ENCODE measurements around the gene FAM117B.

Gene FAM117B

DNA sequence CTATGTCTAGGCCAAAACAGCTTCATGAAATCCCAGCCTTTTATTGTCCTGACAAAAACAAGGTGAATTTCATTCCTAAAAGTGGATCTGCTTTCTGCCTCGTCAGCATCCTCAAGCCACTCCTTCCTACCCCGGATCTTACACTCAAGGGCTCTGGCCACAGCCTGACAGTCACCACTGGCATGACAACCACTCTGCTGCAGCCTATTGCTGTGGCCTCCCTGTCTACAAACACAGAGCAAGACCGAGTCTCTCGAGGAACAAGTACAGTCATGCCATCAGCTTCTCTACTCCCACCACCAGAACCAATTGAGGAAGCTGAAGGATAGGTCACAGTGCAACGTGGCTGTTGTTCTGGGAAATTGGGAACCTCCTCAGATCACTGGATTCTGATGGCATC is 130.7 kb downstream of the FAM117B start:
- Histone ChIP-seq H3K27me3 (ENCODE audit: low read length) (no peaks in the 10 kb centered on the region), H3K27ac (ENCODE audit: low read depth, low read length) (no peak overlapping the region), H2AFZ (ENCODE audit: low read depth, low read length, severe bottlenecking) (no peak overlapping the region), H3K4me3 (ENCODE audit: insufficient read depth, low read length, poor library complexity, severe bottlenecking) (no peak overlapping the region), H4K20me1 (ENCODE audit: low read depth, low read length) (no peaks in the 10 kb centered on the region), H3K9me2 (replicated peaks; ENCODE audit: insufficient read depth, low read length) (no peaks in the 10 kb centered on the region), H3K36me3 (ENCODE audit: low read length) (no peaks in the 10 kb centered on the region), H3K9ac (ENCODE audit: low read length) (no peak overlapping the region), H3K79me2 (ENCODE audit: insufficient read depth, low read length) (no peaks in the 10 kb centered on the region), H3K4me2 (ENCODE audit: low read depth, low read length, poor library complexity, severe bottlenecking) (no peak overlapping the region), H3F3A (ENCODE audit: insufficient read depth) (no peaks in the 10 kb centered on the region), H3K9me3 (ENCODE audit: insufficient read depth, low read length) (no peaks in the 10 kb centered on the region)
- TF ChIP-seq EZH2phosphoT487 (conservative IDR thresholded peaks at IDR 0.05; ENCODE audit: low read length) (no peak), CTCF (IDR thresholded peaks at IDR 0.05; ENCODE audit: insufficient read depth, low read length, poor library complexity, severe bottlenecking) (no peak)

DNA sequence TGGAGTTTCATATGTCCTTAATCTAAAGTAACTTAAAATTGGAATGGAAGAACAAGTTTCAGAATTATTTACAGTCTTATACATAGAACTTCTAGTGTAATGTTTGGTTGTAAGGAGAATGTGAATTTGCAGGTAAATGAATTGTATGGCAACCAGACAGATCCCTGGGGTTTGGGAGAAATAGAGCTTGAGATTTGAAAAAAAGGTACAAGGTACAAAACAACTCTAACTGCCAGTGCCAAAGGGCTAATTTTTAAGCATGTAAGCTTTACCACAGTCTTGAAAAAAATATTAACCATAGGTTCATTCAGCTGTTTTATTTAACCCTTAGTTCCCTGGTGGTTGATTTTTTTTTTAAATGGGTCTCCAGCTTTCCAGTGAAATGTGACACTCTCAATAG is 133.5 kb downstream of the FAM117B start:
- no peaks in the 10 kb centered on the region for H3K36me3 ChIP-seq (ENCODE audit: low read length)
- no peaks in the 10 kb centered on the region for H3K9me3 ChIP-seq (ENCODE audit: insufficient read depth, low read length)
- no peak overlapping the region for H3K4me3 ChIP-seq (ENCODE audit: insufficient read depth, low read length, poor library complexity, severe bottlenecking)
- no peaks in the 10 kb centered on the region for H3K9me2 ChIP-seq (replicated peaks; ENCODE audit: insufficient read depth, low read length)
- H3K9ac ChIP-seq (ENCODE audit: low read length) = no peak overlapping the region
- no peak overlapping the region for H2AFZ ChIP-seq (ENCODE audit: low read depth, low read length, severe bottlenecking)
- TF ChIP-seq CTCF (IDR thresholded peaks at IDR 0.05; ENCODE audit: insufficient read depth, low read length, poor library complexity, severe bottlenecking) (no peak), EZH2phosphoT487 (conservative IDR thresholded peaks at IDR 0.05; ENCODE audit: low read length) (no peak)
- H3K79me2 ChIP-seq (ENCODE audit: insufficient read depth, low read length) = no peaks in the 10 kb centered on the region
- H3K4me2 ChIP-seq (ENCODE audit: low read depth, low read length, poor library complexity, severe bottlenecking) = no peak overlapping the region
- H3F3A ChIP-seq (ENCODE audit: insufficient read depth) = no peaks in the 10 kb centered on the region
- H3K27me3 ChIP-seq (ENCODE audit: low read length) = no peaks in the 10 kb centered on the region
- H4K20me1 ChIP-seq (ENCODE audit: low read depth, low read length) = no peaks in the 10 kb centered on the region
- H3K27ac ChIP-seq (ENCODE audit: low read depth, low read length) = no peak overlapping the region

DNA sequence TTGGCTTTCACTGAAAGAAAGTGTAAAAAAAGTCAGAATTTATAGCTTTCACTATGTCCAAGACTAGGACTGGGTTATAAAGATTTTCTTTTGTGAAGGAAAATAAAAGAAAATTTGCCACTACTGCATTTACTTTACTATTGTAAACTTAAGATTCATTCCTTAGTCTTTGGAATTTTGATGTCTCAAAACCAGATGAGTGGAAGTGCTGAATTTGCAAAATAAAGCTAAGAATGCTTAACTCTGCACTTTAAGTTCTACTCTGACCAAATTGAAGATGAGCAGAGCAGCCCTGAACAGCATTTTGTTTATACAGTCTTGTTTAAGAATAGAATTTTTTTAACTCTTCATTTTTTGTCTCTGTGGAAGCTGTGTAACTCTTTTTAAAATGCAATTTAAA is 134.4 kb downstream of the FAM117B start:
- Histone ChIP-seq H3K9ac (ENCODE audit: low read length) (no peak overlapping the region), H3K79me2 (ENCODE audit: insufficient read depth, low read length) (no peaks in the 10 kb centered on the region), H2AFZ (ENCODE audit: low read depth, low read length, severe bottlenecking) (no peak overlapping the region), H3K27ac (ENCODE audit: low read depth, low read length) (no peak overlapping the region), H3K9me3 (ENCODE audit: insufficient read depth, low read length) (no peaks in the 10 kb centered on the region), H3F3A (ENCODE audit: insufficient read depth) (no peaks in the 10 kb centered on the region), H3K36me3 (ENCODE audit: low read length) (no peaks in the 10 kb centered on the region), H4K20me1 (ENCODE audit: low read depth, low read length) (no peaks in the 10 kb centered on the region), H3K4me2 (ENCODE audit: low read depth, low read length, poor library complexity, severe bottlenecking) (no peak overlapping the region), H3K4me3 (ENCODE audit: insufficient read depth, low read length, poor library complexity, severe bottlenecking) (no peak overlapping the region), H3K9me2 (replicated peaks; ENCODE audit: insufficient read depth, low read length) (no peaks in the 10 kb centered on the region), H3K27me3 (ENCODE audit: low read length) (no peaks in the 10 kb centered on the region)
- TF ChIP-seq CTCF (IDR thresholded peaks at IDR 0.05; ENCODE audit: insufficient read depth, low read length, poor library complexity, severe bottlenecking) (no peak), EZH2phosphoT487 (conservative IDR thresholded peaks at IDR 0.05; ENCODE audit: low read length) (no peak)

DNA sequence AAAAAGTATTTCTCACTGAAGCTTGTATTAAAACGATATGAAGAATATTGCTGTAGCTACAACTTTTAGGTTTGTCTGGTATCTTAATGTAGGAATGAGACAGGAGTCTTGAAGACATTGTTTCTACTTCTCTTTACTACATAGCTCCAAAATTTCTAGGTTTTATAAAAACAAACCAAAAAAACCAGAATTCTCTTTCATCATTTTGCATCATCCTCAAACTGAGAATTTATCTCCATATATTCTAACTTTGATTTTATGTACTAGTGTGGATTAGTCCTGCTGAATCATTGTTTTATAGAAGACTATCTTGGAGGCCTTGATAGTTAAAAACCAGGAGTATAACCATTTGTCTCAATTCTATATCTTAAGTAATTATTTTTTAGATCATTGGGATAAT is 136.6 kb downstream of the FAM117B start:
- no peaks in the 10 kb centered on the region for H4K20me1 ChIP-seq (ENCODE audit: low read depth, low read length)
- H3K79me2 ChIP-seq (ENCODE audit: insufficient read depth, low read length) = no peaks in the 10 kb centered on the region
- no peaks in the 10 kb centered on the region for H3F3A ChIP-seq (ENCODE audit: insufficient read depth)
- no peaks in the 10 kb centered on the region for H3K27me3 ChIP-seq (ENCODE audit: low read length)
- H2AFZ ChIP-seq (ENCODE audit: low read depth, low read length, severe bottlenecking) = no peak overlapping the region
- no peak overlapping the region for H3K4me2 ChIP-seq (ENCODE audit: low read depth, low read length, poor library complexity, severe bottlenecking)
- no peaks in the 10 kb centered on the region for H3K9me3 ChIP-seq (ENCODE audit: insufficient read depth, low read length)
- no peaks in the 10 kb centered on the region for H3K36me3 ChIP-seq (ENCODE audit: low read length)
- no peaks in the 10 kb centered on the region for H3K9me2 ChIP-seq (replicated peaks; ENCODE audit: insufficient read depth, low read length)
- no peak overlapping the region for H3K27ac ChIP-seq (ENCODE audit: low read depth, low read length)
- TF ChIP-seq EZH2phosphoT487 (conservative IDR thresholded peaks at IDR 0.05; ENCODE audit: low read length) (no peak), CTCF (IDR thresholded peaks at IDR 0.05; ENCODE audit: insufficient read depth, low read length, poor library complexity, severe bottlenecking) (no peak)
- H3K4me3 ChIP-seq (ENCODE audit: insufficient read depth, low read length, poor library complexity, severe bottlenecking) = no peak overlapping the region
- H3K9ac ChIP-seq (ENCODE audit: low read length) = no peak overlapping the region
